Loucy (cell line): ENCODE data around the gene OR5K1.

Experiments used
- CTCF ChIP-seq: fragments of 200-600 bp; sonication (generic); conservative IDR thresholded peaks from 2 replicates; pipeline ENCODE4 v1.5.1; 2014; ENCODE audit warnings: mild to moderate bottlenecking, antibody characterized with exemption, low read length
- EZH2phosphoT487 ChIP-seq: fragments of 200-600 bp; IDR thresholded peaks from 2 replicates; pipeline ENCODE4 v1.6.1; 2018; ENCODE audit warnings: antibody characterized with exemption, mild to moderate bottlenecking, moderate library complexity, borderline replicate concordance

- TF ChIP-seq CTCF (no peak), EZH2phosphoT487 (no peak)
Observed at GRCh38 chr3:98440283-98440682, 22.7 kb upstream of the OR5K1 start.
